GM12878 (cell line): Measurements from ENCODE around the gene NOS1. TPM values are rescaled to one million over a fixed set of nuclear protein-coding genes. Genes with fewer than 3 reads are reported as not detected.

Source experiments
- ATAC-seq: fragments of 200-7000 bp; cut with Tn5 transposase; 3 replicates; pipeline ENCODE4 v1.9.1; 2020; ENCODE audit warnings: mild to moderate bottlenecking, moderate library complexity
- BruUV-seq: library from RNA; stranded (reverse); fragments of 400-500 nt; replicated peaks from 2 replicates; lab custom pipeline; 2021; lab: Mats Ljungman, UMichigan
- CTCF ChIA-PET: fragments of 300-600 bp; sonication (Branson Sonifier 250); formaldehyde crosslinking; extraction: SDS; loops from one replicate; lab custom pipeline; 2021; ENCODE audit warnings: inconsistent platforms; lab: Yijun Ruan, JAX
- POLR2A ChIA-PET: fragments of 350-600 bp; formaldehyde crosslinking; extraction: SDS; loops from one replicate; lab custom pipeline; 2021; ENCODE audit warnings: inconsistent platforms; lab: Charles Lee
- RAD21 ChIA-PET: fragments of 300-600 bp; sonication (Branson Sonifier 250); formaldehyde crosslinking; loops from one replicate; lab custom pipeline; 2023; ENCODE audit warnings: antibody characterized with exemption; ENCODE audit not compliant: unreplicated experiment; lab: Charles Lee
- SMC1A ChIA-PET: fragments of 300-600 bp; sonication (Branson Sonifier 250); formaldehyde crosslinking; loops from one replicate; lab custom pipeline; 2023; ENCODE audit not compliant: unreplicated experiment, uncharacterized antibody; lab: Charles Lee
- DNase-seq: peaks from one replicate; pipeline ENCODE4 v3.0.0-alpha.2; 2011; ENCODE audit warnings: low read depth, low spot score
- FAIRE-seq: peaks from 3 replicates; lab custom pipeline; 2011; peaks lifted over from hg19 to GRCh38; lab: Jason Lieb, UNC
- H2AFZ ChIP-seq: 2 replicates; pipeline ENCODE4 v1.6.0; 2011; ENCODE audit warnings: low read depth, low read length, control low read depth; ENCODE audit not compliant: control insufficient read depth
- H3K27ac ChIP-seq: 2 replicates; pipeline ENCODE4 v1.5.1; 2011; ENCODE audit warnings: control low read depth; ENCODE audit not compliant: control insufficient read depth, insufficient read depth
- H3K27me3 ChIP-seq, 2 experiments: replicated peaks in 1 of 2; 2 replicates each; pipeline versions ENCODE4 v1.6.0 to v1.6.1; 2011; ENCODE audit warnings: low read length in 1 of 2; ENCODE audit not compliant: control insufficient read depth in 2 of 2, insufficient read depth in 2 of 2
- H3K36me3 ChIP-seq, 2 experiments: 2 replicates each; pipeline ENCODE4 v1.5.1; 2011; ENCODE audit warnings: low read length in 1 of 2; ENCODE audit not compliant: control insufficient read depth in 2 of 2, insufficient read depth in 2 of 2
- H3K4me1 ChIP-seq: 2 replicates; pipeline ENCODE4 v1.6.1; 2011; ENCODE audit warnings: mild to moderate bottlenecking, low read length, moderate library complexity, mixed read lengths; ENCODE audit not compliant: control insufficient read depth, insufficient read depth
- H3K4me2 ChIP-seq: 2 replicates; pipeline ENCODE4 v1.6.0; 2011; ENCODE audit warnings: control low read depth; ENCODE audit not compliant: control insufficient read depth, insufficient read depth
- H3K4me3 ChIP-seq: fragments of 200-600 bp; sonication (generic); 2 replicates; pipeline ENCODE4 v1.5.1; 2016
- H3K79me2 ChIP-seq: 2 replicates; pipeline ENCODE4 v1.6.0; 2011; ENCODE audit warnings: low read length; ENCODE audit not compliant: control insufficient read depth, insufficient read depth
- H3K9ac ChIP-seq: 2 replicates; pipeline ENCODE4 v1.8.0; 2011; ENCODE audit warnings: low read length, control low read depth, mixed read lengths; ENCODE audit not compliant: control insufficient read depth, insufficient read depth
- H3K9me3 ChIP-seq: replicated peaks from 3 replicates; pipeline ENCODE4 v1.5.1; 2011; ENCODE audit warnings: mild to moderate bottlenecking, low read length; ENCODE audit not compliant: control insufficient read depth, insufficient read depth
- H4K20me1 ChIP-seq: 2 replicates; pipeline ENCODE4 v1.6.0; 2011; ENCODE audit not compliant: control insufficient read depth, insufficient read depth
- SMC3 ChIP-seq: IDR thresholded peaks from 2 replicates; pipeline ENCODE4 v1.6.1; 2011; ENCODE audit warnings: low read length, improper control_type of control experiment, borderline replicate concordance
- YBX1 ChIP-seq: fragments of 450-650 bp; IDR thresholded peaks from 2 replicates; pipeline ENCODE4 v1.6.1; 2016; ENCODE audit warnings: antibody characterized with exemption
- ZBTB4 ChIP-seq: fragments of 450-650 bp; formaldehyde crosslinking; IDR thresholded peaks from 2 replicates; pipeline ENCODE4 v1.4.0; 2022; ENCODE audit warnings: mild to moderate bottlenecking, moderate library complexity
- WGBS: methylation state at CpG from one replicate; pipeline ENCODE4 v1.1.6; 2016; ENCODE audit warnings: low lambda C conversion rate; ENCODE audit not compliant: insufficient replicate concordance, insufficient coverage; ENCODE audit errors: missing lambda C conversion rate; 5-methylcytosine and 5-hydroxymethylcytosine counted together
- in situ Hi-C: fragments of 300-500 bp; cut with MboI; formaldehyde crosslinking; loops from 9 replicates; pipeline ENCODE4 v1.14.3; 2018; ENCODE audit warnings: mixed read lengths
- intact Hi-C: fragments of 100-400 bp; cut with micrococcal nuclease; formaldehyde crosslinking; loops from one replicate; pipeline ENCODE4 v1.14.2; 2022; ENCODE audit not compliant: unreplicated experiment
- polyA plus RNA-seq, 11 experiments: library from polyadenylated mRNA; depleted of rRNA in 4 of 11; unstranded in 6 of 11; stranded (reverse) in 5 of 11; fragments of >200 nt; fragmentation: Nextera tagmentation in 4 of 11; fragmentation: Illumina TruSeq in 1 of 11; extraction: Ambion mirVana in 4 of 11; extraction: Trizol in 1 of 11; gene quantifications; 1 replicate in 1 of 11; 2 replicates in 10 of 11; pipeline versions ENCODE4 v1.2.1 to v1.2.3, GENCODE V29; 2011 to 2016; ENCODE audit warnings: inconsistent platforms in 2 of 11, missing spikeins in 2 of 11, low read depth in 1 of 11
- total RNA-seq, 4 experiments: library from RNA; depleted of rRNA in 3 of 4; stranded (reverse); fragments of >200 nt in 3 of 4; fragmentation: Illumina TruSeq in 1 of 4; extraction: Trizol in 1 of 4; gene quantifications; 2 replicates each; pipeline versions ENCODE4 v1.2.1 to v1.2.3, GENCODE V29; 2013 to 2021

The NOS1 gene
- total and polyA plus RNA-seq, 10 of the 15 experiments (the other 5 are each of a cell fraction or from before 2014, with no cell fraction given) = under 0.01 to 0.04 (median 0.01) TPM; not detected in 7

GRCh38 chr12:117178745-117179144 is 182.7 kb downstream of the NOS1 start:
- peaks cover 2 to 20% of the 10 kb centered on the region in 2 experiments for H3K36me3 ChIP-seq
- BruUV-seq = no TSS peak

More at GRCh38 chr12:117178745-117179144, 182.7 kb downstream of the NOS1 start:
- Histone ChIP-seq H3K4me3 (no peak overlapping the region), H3K27me3 (no peaks in the 10 kb centered on the region), H3K4me1 (no peaks in the 10 kb centered on the region), H3K79me2 (no peaks in the 10 kb centered on the region)
- ChIA-PET RAD21 (no interaction called here), POLR2A (no interaction called here)
- no peak for DNase-seq
- intact Hi-C loops (no loop called here), in situ Hi-C loops (loop anchor here (25.0 kb wide), 1 partner anchor 1209 kb away; the partner anchor contains the start of gene SUDS3)
- no peak for FAIRE-seq
- 94% methylated on average over 2 of the region's 2 CpGs for WGBS
- TF ChIP-seq YBX1 (no peak), ZBTB4 (CRISPR knock-in tag) (no peak), SMC3 (no peak)
- TF ChIP-seq, all 136 proteins: peak for 0
- no peaks in the 10 kb centered on the region for H4K20me1 ChIP-seq
- H3K9ac ChIP-seq = no peak overlapping the region
- peaks cover 7% of the 10 kb centered on the region; the same call in 2 of the 3 replicates for H3K9me3 ChIP-seq
- H3K27ac ChIP-seq = no peak overlapping the region
- no peak overlapping the region for H3K4me2 ChIP-seq
- H2AFZ ChIP-seq = no peak overlapping the region
- ATAC-seq = no peak
- SMC1A ChIA-PET = no interaction called here
- CTCF ChIA-PET = no interaction called here
